ENCODE data around the gene TYMP. TPM values are rescaled to one million over a fixed set of nuclear protein-coding genes. Genes with fewer than 3 reads are reported as not detected.

The TYMP gene
- polyA plus RNA-seq, 2 of the 4 experiments (the other 2 are of a cell fraction), result 5.9 to 9.0 TPM

DNA sequence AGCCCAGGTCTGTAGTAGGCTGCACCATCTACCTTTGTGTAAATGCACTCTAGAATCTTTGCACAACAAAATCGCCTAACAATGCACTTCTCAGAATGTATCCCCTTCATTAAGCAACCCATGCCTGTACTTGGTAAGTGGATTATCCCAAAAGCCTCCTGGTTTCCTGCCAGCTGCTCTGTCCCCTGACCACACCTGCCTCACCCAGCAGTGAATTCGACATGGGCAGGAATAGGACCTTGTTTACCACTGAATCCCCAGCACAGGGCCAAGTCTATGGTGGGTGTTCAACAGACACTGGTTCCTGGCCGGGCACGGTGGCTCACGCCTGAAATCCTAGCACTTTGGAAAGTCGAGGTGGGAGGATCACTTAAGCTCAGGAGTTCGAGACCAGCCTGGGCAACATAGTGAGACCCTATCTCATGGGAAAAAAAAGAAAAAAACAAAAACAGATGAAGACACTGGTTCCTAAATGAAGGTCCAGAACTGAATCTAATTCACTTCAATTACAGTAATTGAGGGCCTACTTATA, 38.0 kb upstream of the TYMP start (continued):
- TF ChIP-seq, protein P1, sequence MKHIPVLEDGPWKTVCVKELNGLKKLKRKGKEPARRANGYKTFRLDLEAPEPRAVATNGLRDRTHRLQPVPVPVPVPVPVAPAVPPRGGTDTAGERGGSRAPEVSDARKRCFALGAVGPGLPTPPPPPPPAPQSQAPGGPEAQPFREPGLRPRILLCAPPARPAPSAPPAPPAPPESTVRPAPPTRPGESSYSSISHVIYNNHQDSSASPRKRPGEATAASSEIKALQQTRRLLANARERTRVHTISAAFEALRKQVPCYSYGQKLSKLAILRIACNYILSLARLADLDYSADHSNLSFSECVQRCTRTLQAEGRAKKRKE (CRISPR knock-in tag; IDR thresholded peaks at IDR 0.05; ENCODE audit: low read depth), result no peak
- TF ChIP-seq, protein P2, sequence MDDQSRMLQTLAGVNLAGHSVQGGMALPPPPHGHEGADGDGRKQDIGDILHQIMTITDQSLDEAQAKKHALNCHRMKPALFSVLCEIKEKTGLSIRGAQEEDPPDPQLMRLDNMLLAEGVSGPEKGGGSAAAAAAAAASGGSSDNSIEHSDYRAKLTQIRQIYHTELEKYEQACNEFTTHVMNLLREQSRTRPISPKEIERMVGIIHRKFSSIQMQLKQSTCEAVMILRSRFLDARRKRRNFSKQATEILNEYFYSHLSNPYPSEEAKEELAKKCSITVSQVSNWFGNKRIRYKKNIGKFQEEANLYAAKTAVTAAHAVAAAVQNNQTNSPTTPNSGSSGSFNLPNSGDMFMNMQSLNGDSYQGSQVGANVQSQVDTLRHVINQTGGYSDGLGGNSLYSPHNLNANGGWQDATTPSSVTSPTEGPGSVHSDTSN (IDR thresholded peaks at IDR 0.05), result no peak
- TF ChIP-seq, protein P3, sequence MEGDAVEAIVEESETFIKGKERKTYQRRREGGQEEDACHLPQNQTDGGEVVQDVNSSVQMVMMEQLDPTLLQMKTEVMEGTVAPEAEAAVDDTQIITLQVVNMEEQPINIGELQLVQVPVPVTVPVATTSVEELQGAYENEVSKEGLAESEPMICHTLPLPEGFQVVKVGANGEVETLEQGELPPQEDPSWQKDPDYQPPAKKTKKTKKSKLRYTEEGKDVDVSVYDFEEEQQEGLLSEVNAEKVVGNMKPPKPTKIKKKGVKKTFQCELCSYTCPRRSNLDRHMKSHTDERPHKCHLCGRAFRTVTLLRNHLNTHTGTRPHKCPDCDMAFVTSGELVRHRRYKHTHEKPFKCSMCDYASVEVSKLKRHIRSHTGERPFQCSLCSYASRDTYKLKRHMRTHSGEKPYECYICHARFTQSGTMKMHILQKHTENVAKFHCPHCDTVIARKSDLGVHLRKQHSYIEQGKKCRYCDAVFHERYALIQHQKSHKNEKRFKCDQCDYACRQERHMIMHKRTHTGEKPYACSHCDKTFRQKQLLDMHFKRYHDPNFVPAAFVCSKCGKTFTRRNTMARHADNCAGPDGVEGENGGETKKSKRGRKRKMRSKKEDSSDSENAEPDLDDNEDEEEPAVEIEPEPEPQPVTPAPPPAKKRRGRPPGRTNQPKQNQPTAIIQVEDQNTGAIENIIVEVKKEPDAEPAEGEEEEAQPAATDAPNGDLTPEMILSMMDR (IDR thresholded peaks at IDR 0.05), result no peak
- TF ChIP-seq HEYL (CRISPR knock-in tag; IDR thresholded peaks at IDR 0.05) (no peak), SREBF2 (IDR thresholded peaks at IDR 0.05) (no peak), RCOR1 (IDR thresholded peaks at IDR 0.05; ENCODE audit: low read depth, low read length) (no peak), NFE2L2 (conservative IDR thresholded peaks at IDR 0.05; ENCODE audit: low read length) (no peak)

DNA sequence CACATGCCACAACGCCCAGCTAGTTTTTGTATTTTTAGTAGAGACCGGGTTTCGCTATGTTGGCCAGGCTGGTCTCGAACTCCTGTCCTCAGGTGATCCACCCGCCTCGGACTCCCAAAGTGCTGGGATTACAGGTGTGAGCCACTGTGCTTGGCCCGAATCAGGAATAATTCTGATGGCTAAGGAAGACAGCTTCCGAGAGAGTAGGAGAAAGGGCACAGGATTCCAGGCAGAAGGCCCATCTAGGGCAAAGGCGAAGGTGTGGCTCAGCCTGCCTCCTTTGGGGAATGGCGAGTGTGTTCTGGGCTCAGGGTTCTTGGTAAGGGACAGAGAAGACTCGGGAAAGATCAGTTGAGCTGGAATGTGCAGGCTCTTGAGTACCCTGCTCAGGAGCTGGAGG, 34.5 kb upstream of the TYMP start:
- WGBS (ENCODE audit: missing lambda C conversion rate), result 77% methylated on average over 11 of the region's 11 CpGs

DNA sequence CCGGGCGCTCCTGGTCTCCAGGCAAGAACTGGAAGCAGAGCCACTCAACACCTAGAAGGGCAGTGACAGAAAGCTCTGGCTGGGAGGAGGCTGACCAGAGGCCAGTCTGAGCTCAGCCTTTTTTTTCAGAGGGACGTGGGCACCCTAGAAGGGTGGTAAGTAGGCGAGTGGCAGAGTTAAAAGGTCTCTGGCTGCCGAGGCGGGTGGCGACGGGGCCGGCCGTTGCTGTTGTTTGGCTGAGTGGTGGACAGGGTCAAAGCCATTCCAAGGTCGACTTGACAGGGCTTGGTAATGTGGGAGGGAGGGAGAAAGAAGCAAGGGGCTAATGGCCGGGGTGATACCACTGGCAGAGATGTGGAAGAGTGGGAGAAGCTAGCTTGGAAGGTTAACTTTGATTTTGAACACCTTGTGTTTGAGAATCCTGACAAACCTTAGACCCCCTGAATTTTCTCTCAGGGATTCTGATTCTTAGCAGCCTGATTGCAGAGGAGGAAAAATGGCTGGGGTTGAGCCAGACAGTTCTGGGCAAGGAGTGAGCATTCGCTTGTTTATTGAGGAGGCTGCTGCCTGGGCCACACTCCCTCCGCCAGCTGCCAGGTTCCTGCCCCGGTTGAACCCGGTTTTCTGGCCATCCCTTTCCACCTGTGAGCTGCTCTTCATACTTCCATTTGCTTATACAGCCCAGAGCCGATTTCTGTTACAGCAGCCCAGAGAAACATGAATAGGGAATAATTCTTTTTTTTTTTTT, 33.8 kb upstream of the TYMP start:
- TF ChIP-seq, protein P4, sequence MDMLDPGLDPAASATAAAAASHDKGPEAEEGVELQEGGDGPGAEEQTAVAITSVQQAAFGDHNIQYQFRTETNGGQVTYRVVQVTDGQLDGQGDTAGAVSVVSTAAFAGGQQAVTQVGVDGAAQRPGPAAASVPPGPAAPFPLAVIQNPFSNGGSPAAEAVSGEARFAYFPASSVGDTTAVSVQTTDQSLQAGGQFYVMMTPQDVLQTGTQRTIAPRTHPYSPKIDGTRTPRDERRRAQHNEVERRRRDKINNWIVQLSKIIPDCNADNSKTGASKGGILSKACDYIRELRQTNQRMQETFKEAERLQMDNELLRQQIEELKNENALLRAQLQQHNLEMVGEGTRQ (IDR thresholded peaks at IDR 0.05), result no peak
- TF ChIP-seq POLR2AphosphoS2 (conservative IDR thresholded peaks at IDR 0.05; ENCODE audit: low read length), result no peak
- WGBS (ENCODE audit: missing lambda C conversion rate), result 53% methylated on average over 17 of the region's 17 CpGs
- POLR2A ChIA-PET, result interaction anchor here (1.4 to 1.6 kb wide), 2 partner anchors 32 to 38 kb away, joined by 3 to 8 read pairs; partner anchors contain the start of gene SCO2

More for the DNA sequence above, 34.5 kb upstream of the TYMP start:
- ATAC-seq, result no peak
- H3K9me3 ChIP-seq, result no peaks in the 10 kb centered on the region
- no peak for TF ChIP-seq KDM5A (IDR thresholded peaks at IDR 0.05)
- TF ChIP-seq, protein P5, sequence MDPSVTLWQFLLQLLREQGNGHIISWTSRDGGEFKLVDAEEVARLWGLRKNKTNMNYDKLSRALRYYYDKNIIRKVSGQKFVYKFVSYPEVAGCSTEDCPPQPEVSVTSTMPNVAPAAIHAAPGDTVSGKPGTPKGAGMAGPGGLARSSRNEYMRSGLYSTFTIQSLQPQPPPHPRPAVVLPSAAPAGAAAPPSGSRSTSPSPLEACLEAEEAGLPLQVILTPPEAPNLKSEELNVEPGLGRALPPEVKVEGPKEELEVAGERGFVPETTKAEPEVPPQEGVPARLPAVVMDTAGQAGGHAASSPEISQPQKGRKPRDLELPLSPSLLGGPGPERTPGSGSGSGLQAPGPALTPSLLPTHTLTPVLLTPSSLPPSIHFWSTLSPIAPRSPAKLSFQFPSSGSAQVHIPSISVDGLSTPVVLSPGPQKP (IDR thresholded peaks at IDR 0.05; ENCODE audit: low read depth, low read length), result no peak
- TF ChIP-seq BHLHE40 (IDR thresholded peaks at IDR 0.05; ENCODE audit: low read depth, low read length), result no peak
- CTCF ChIA-PET, result interaction anchor here (0.7 to 4.8 kb wide), 7 partner anchors 12 to 57 kb away, joined by 3 to 53 read pairs (median 19); partner anchors contain the start of genes CPT1B, KLHDC7B, SCO2 and TYMP
- no peaks in the 10 kb centered on the region for H3K4me1 ChIP-seq
- no peak overlapping the region for H3K4me2 ChIP-seq
- FAIRE-seq, result no peak
- no peak for DNase-seq (ENCODE audit: low read depth in 1 of 2, low spot score in 1 of 2)
- POLR2A ChIA-PET, result no interaction called here
- H3K27ac ChIP-seq, result no peak overlapping the region
- no peak overlapping the region for H3K4me3 ChIP-seq

More for the DNA sequence above, 33.8 kb upstream of the TYMP start:
- H3K4me1 ChIP-seq, result no peaks in the 10 kb centered on the region
- peak overlapping the region; percentile 64 to 72 for H3K27ac ChIP-seq
- DNase-seq (ENCODE audit: low read depth in 1 of 2, low spot score in 1 of 2) (no peak), FAIRE-seq (no peak), ATAC-seq (peak; percentile 12 to 19; a peak in 5 of 6 replicates)
- CTCF ChIA-PET, result interaction anchor here (0.6 to 4.8 kb wide), 27 partner anchors 8 to 291 kb away, joined by 3 to 53 read pairs (median 4); partner anchors contain the start of genes ARSA, CHKB, CPT1B and KLHDC7B
- H3K4me2 ChIP-seq, result peak overlapping the region; percentile 98
- peak overlapping the region; percentile 64 for H3K4me3 ChIP-seq
- no peaks in the 10 kb centered on the region for H3K9me3 ChIP-seq

All from A549 (cell line).